ENCODE data around the gene TMEM14A. TPM values are rescaled to one million over a fixed set of nuclear protein-coding genes. Genes with fewer than 3 reads are reported as not detected.
"Not testable (repeated sequence)": the region's sequence is repeated elsewhere in the genome, so short reads cannot be mapped to it uniquely, and the experiment has no call there.

Gene TMEM14A
- total RNA-seq, 1 donor from 2014 or later = 51.8 TPM

GRCh38 chr6:52706001-52706400 lies 35.1 kb downstream of the TMEM14A start:
- DNase-seq (ENCODE audit: low read depth) = no peak
- H3K4me3 ChIP-seq (ENCODE audit: low read depth, low read length) = no peak overlapping the region
- no peak for TF ChIP-seq CTCF (conservative IDR thresholded peaks at IDR 0.05; ENCODE audit: low read depth, low read length)

- DNase-seq (ENCODE audit: low read depth) = no peak
- H3K4me3 ChIP-seq (ENCODE audit: low read depth, low read length) = no peak overlapping the region
- TF ChIP-seq CTCF (conservative IDR thresholded peaks at IDR 0.05; ENCODE audit: low read depth, low read length) = no peak
Measured at GRCh38 chr6:52707963-52708680, 37.2 kb downstream of the TMEM14A start.

- no peak overlapping the region for H3K4me3 ChIP-seq (ENCODE audit: low read depth, low read length)
- no peak for TF ChIP-seq CTCF (conservative IDR thresholded peaks at IDR 0.05; ENCODE audit: low read depth, low read length)
- no peak for DNase-seq (ENCODE audit: low read depth)
Measured at GRCh38 chr6:52712136-52712535, 41.2 kb downstream of the TMEM14A start.

DNA sequence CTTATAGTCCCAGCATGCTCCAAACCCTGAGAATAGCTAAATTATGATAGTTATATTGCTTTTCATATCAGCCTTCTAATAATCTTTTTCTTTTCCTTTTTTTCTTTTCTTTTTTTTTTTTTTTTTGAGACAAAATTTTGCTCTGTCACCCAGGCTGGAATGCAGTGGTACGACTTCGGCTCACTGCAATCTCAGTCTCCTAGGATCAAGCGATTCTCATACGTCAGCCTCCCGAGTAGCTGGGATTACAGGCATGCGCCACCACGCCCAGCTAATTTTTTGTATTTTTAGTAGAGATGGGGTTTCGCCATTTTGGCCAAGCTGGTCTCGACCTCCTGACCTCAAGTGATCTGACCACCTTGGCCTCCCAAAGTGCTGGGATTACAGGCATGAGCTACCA lies 43.8 kb downstream of the TMEM14A start:
- not testable (repeated sequence) for H3K4me3 ChIP-seq (ENCODE audit: low read depth, low read length)

GRCh38 chr6:52718550-52718949 lies 47.6 kb downstream of the TMEM14A start:
- TF ChIP-seq CTCF (conservative IDR thresholded peaks at IDR 0.05; ENCODE audit: low read depth, low read length) = no peak
- DNase-seq (ENCODE audit: low read depth) = no peak
- no peak overlapping the region for H3K4me3 ChIP-seq (ENCODE audit: low read depth, low read length)

More for the DNA sequence above, 43.8 kb downstream of the TMEM14A start:
- DNase-seq (ENCODE audit: low read depth) = not testable (repeated sequence)

DNA sequence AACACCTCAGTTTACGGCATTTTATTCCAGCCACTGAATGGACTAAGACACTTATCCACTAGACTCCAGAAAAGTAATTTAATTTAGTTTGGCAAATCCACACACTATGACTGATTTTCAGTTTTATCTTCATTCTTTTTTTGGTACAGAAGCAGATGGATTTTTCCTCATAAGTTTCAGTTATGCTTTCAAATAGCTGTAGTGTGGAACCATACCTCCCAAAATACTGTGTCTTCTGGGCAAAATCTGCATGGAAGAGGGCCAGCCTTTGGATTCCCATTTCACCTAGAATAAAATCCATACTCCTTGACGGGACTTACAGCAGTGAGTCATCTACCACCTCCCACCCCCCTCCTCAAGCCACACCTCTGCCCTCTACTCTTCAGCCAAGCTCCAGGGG lies 49.4 kb downstream of the TMEM14A start:
- no peak for TF ChIP-seq CTCF (conservative IDR thresholded peaks at IDR 0.05; ENCODE audit: low read depth, low read length)

GRCh38 chr6:52724042-52724405 lies 53.1 kb downstream of the TMEM14A start:
- no peak for TF ChIP-seq CTCF (conservative IDR thresholded peaks at IDR 0.05; ENCODE audit: low read depth, low read length)
- H3K4me3 ChIP-seq (ENCODE audit: low read depth, low read length) = no peak overlapping the region
- DNase-seq (ENCODE audit: low read depth) = peak; percentile 74

More for the DNA sequence above, 49.4 kb downstream of the TMEM14A start:
- DNase-seq (ENCODE audit: low read depth) = no peak
- no peak overlapping the region for H3K4me3 ChIP-seq (ENCODE audit: low read depth, low read length)

Data from epithelial cell of proximal tubule (primary cell).